HepG2 (cell line): ENCODE results near the gene RPS6KA2. TPM values are rescaled to one million over a fixed set of nuclear protein-coding genes. Genes with fewer than 3 reads are reported as not detected.

ENCODE experiments used
- ATAC-seq: fragments of 200-7000 bp; cut with Tn5 transposase; 3 replicates; pipeline ENCODE4 v1.9.1; 2020; ENCODE audit warnings: mild to moderate bottlenecking, moderate library complexity
- BruUV-seq: library from RNA; stranded (reverse); fragments of 400-500 nt; replicated peaks from 2 replicates; lab custom pipeline; 2021; lab: Mats Ljungman, UMichigan
- CTCF ChIA-PET: fragments of 300-600 bp; formaldehyde crosslinking; extraction: SDS; loops from one replicate; lab custom pipeline; 2021; ENCODE audit warnings: low total read pairs, inconsistent platforms, low intra/inter-chr PET ratio; lab: Yijun Ruan, JAX
- POLR2A ChIA-PET: fragments of 350-600 bp; sonication (Branson Sonifier 250); formaldehyde crosslinking; loops from one replicate; lab custom pipeline; 2020; ENCODE audit warnings: antibody characterized with exemption, inconsistent platforms; lab: Yijun Ruan, JAX
- DNase-seq: peaks from one replicate; pipeline ENCODE4 v3.0.0-alpha.2; 2015; ENCODE audit warnings: low spot score
- FAIRE-seq: peaks from 3 replicates; lab custom pipeline; 2011; peaks lifted over from hg19 to GRCh38; lab: Jason Lieb, UNC
- H2AFZ ChIP-seq: one replicate; pipeline ENCODE4 v1.6.1; 2011; ENCODE audit warnings: low read length, inconsistent platforms
- H3K27ac ChIP-seq: fragments of 300-600 bp; 3 replicates; pipeline ENCODE4 v1.8.0; 2011; ENCODE audit warnings: mixed run types, mild to moderate bottlenecking, mixed read lengths, low read length, inconsistent platforms; ENCODE audit not compliant: insufficient read depth; ENCODE audit errors: extremely low read length
- H3K27me3 ChIP-seq, 2 experiments: fragments of 200-600 bp in 1 of 2; 2 replicates in 1 of 2; 3 replicates in 1 of 2; pipeline versions ENCODE4 v1.6.0 to v1.8.0; 2011; ENCODE audit warnings: low read length in 2 of 2, mild to moderate bottlenecking in 2 of 2, moderate library complexity in 2 of 2, inconsistent platforms in 1 of 2; ENCODE audit not compliant: insufficient read depth in 2 of 2, control insufficient read depth in 1 of 2
- H3K36me3 ChIP-seq, 2 experiments: fragments of 200-600 bp in 1 of 2; replicated peaks in 1 of 2; 2 replicates in 1 of 2; 3 replicates in 1 of 2; pipeline versions ENCODE4 v1.5.1 to v1.8.0; 2011; ENCODE audit warnings: low read length in 2 of 2, inconsistent platforms in 1 of 2; ENCODE audit not compliant: insufficient read depth in 2 of 2, control insufficient read depth in 1 of 2
- H3K4me1 ChIP-seq: 2 replicates; pipeline ENCODE4 v1.5.1; 2012; ENCODE audit warnings: low read length, inconsistent platforms; ENCODE audit not compliant: insufficient read depth
- H3K4me2 ChIP-seq: 2 replicates; pipeline ENCODE4 v1.6.0; 2011; ENCODE audit warnings: low read depth, low read length, inconsistent platforms
- H3K4me3 ChIP-seq, 3 experiments: fragments of 200-600 bp in 1 of 3; sonication (generic), shearing (Covaris generic) in 1 of 3; replicated peaks in 1 of 3; 2 replicates each; pipeline ENCODE4 v1.5.1; 2011 to 2016; ENCODE audit warnings: low read length in 3 of 3, inconsistent platforms in 2 of 3, low read depth in 2 of 3, mild to moderate bottlenecking in 2 of 3, control low read depth in 1 of 3, mixed read lengths in 1 of 3; ENCODE audit not compliant: insufficient read depth in 1 of 3
- H3K79me2 ChIP-seq: one replicate; pipeline ENCODE4 v1.6.1; 2011; ENCODE audit warnings: low read length, inconsistent platforms; ENCODE audit not compliant: insufficient read depth
- H3K9ac ChIP-seq: 2 replicates; pipeline ENCODE4 v1.6.0; 2011; ENCODE audit warnings: mild to moderate bottlenecking, low read depth, low read length, inconsistent platforms; ENCODE audit not compliant: insufficient read depth
- H3K9me3 ChIP-seq: 2 replicates; pipeline ENCODE4 v1.5.1; 2012; ENCODE audit warnings: mild to moderate bottlenecking, low read length
- H4K20me1 ChIP-seq: 2 replicates; pipeline ENCODE4 v1.6.0; 2011; ENCODE audit warnings: inconsistent platforms, mild to moderate bottlenecking, low read length, moderate library complexity; ENCODE audit not compliant: insufficient read depth
- ARHGAP35 ChIP-seq: sonication (generic); formaldehyde crosslinking; IDR thresholded peaks from 2 replicates; pipeline ENCODE4 v1.9.0; 2022; ENCODE audit warnings: mild to moderate bottlenecking, inconsistent platforms, moderate library complexity, missing genetic modification reagents, borderline replicate concordance
- GFI1 ChIP-seq: sonication (generic); formaldehyde crosslinking; IDR thresholded peaks from 2 replicates; pipeline ENCODE4 v1.5.0; 2020; ENCODE audit warnings: missing genetic modification reagents, mild to moderate bottlenecking, borderline replicate concordance
- HNF1A ChIP-seq, 2 experiments: sonication (generic) in 1 of 2; formaldehyde crosslinking in 1 of 2; IDR thresholded peaks; 2 replicates each; pipeline versions ENCODE4 v1.4.0 to v1.6.1; 2016 to 2020; ENCODE audit warnings: borderline replicate concordance in 1 of 2, low read depth in 1 of 2, mild to moderate bottlenecking in 1 of 2, missing genetic modification reagents in 1 of 2
- MXD3 ChIP-seq: IDR thresholded peaks from 2 replicates; pipeline ENCODE4 v1.6.1; 2016; ENCODE audit warnings: mild to moderate bottlenecking, missing biosample characterization, missing genetic modification reagents
- NFRKB ChIP-seq: fragments of 450-650 bp; IDR thresholded peaks from 2 replicates; pipeline ENCODE4 v1.6.1; 2017
- PHF5A ChIP-seq: IDR thresholded peaks from one replicate; pipeline ENCODE4 v1.6.1; 2018; ENCODE audit warnings: low read depth, missing genetic modification reagents; ENCODE audit not compliant: unreplicated experiment
- RFXANK ChIP-seq: IDR thresholded peaks from 2 replicates; pipeline ENCODE4 v1.6.1; 2016
- SRY ChIP-seq: sonication (generic); formaldehyde crosslinking; IDR thresholded peaks from 2 replicates; pipeline ENCODE4 v1.8.0; 2022; ENCODE audit warnings: mild to moderate bottlenecking, missing genetic modification reagents
- TOE1 ChIP-seq: sonication (generic); formaldehyde crosslinking; IDR thresholded peaks from 2 replicates; pipeline ENCODE4 v1.4.0; 2020; ENCODE audit warnings: mild to moderate bottlenecking, missing genetic modification reagents
- ZNF446 ChIP-seq: sonication (generic); formaldehyde crosslinking; IDR thresholded peaks from 2 replicates; pipeline ENCODE4 v1.5.0; 2020; ENCODE audit warnings: mild to moderate bottlenecking, missing genetic modification reagents
- ZNF644 ChIP-seq: IDR thresholded peaks from 2 replicates; pipeline ENCODE4 v1.6.1; 2016; ENCODE audit warnings: low read depth
- ZNF775 ChIP-seq: sonication (generic); formaldehyde crosslinking; IDR thresholded peaks from 2 replicates; pipeline ENCODE4 v1.4.0; 2020; ENCODE audit warnings: missing genetic modification reagents, mild to moderate bottlenecking, moderate library complexity, borderline replicate concordance
- ZNF781 ChIP-seq: sonication (generic); formaldehyde crosslinking; IDR thresholded peaks from 2 replicates; pipeline ENCODE4 v1.5.1; 2020; ENCODE audit warnings: borderline replicate concordance, mild to moderate bottlenecking, missing genetic modification reagents; ENCODE audit errors: not compliant biosample characterization
- ZSCAN25 ChIP-seq: sonication (generic); formaldehyde crosslinking; IDR thresholded peaks from 2 replicates; pipeline ENCODE4 v1.8.0; 2022; ENCODE audit warnings: mild to moderate bottlenecking, missing genetic modification reagents
- WGBS: methylation state at CpG from one replicate; pipeline ENCODE4 v1.1.6; 2017; ENCODE audit warnings: low lambda C conversion rate; 5-methylcytosine and 5-hydroxymethylcytosine counted together
- in situ Hi-C: cut with HindIII; loops from 2 replicates; pipeline ENCODE4 v1.10.0; 2017; ENCODE audit warnings: low pct_unique_long_range_greater_than_20kb; ENCODE audit not compliant: extremely low pct_ligation_motif_present
- intact Hi-C: fragments of 100-400 bp; cut with micrococcal nuclease; formaldehyde crosslinking; loops from one replicate; pipeline ENCODE4 v1.10.0; 2022; ENCODE audit not compliant: unreplicated experiment
- polyA plus RNA-seq, 8 experiments: library from polyadenylated mRNA; depleted of rRNA in 3 of 8; stranded (reverse) in 7 of 8; unstranded in 1 of 8; fragments of >200 nt; fragmentation: Illumina TruSeq in 4 of 8; extraction: Trizol in 4 of 8; gene quantifications; 2 replicates each; pipeline versions ENCODE4 v1.2.1 to v1.2.3, GENCODE V29; 2011 to 2016; ENCODE audit warnings: low read depth in 4 of 8, missing spikeins in 1 of 8, mixed read lengths in 1 of 8; ENCODE audit not compliant: insufficient read depth in 1 of 8
- total RNA-seq, 5 experiments: library from RNA; depleted of rRNA; stranded (reverse); fragments of >200 nt; fragmentation: Illumina TruSeq; extraction: Trizol; gene quantifications; 2 replicates each; pipeline ENCODE4 v1.2.3, GENCODE V29; 2016; ENCODE audit warnings: low read depth in 1 of 5

The RPS6KA2 gene
- total and polyA plus RNA-seq, 2 of the 13 experiments (the other 11 are each of a cell fraction or from before 2014, with no cell fraction given) = 0.22 to 0.38 TPM

- Histone ChIP-seq H3K9ac (no peak overlapping the region), H3K4me1 (no peaks in the 10 kb centered on the region), H3K9me3 (no peaks in the 10 kb centered on the region), H2AFZ (no peak overlapping the region), H3K27ac (no peak overlapping the region), H4K20me1 (no peaks in the 10 kb centered on the region), H3K4me2 (no peak overlapping the region), H3K4me3 (no peak overlapping the region), H3K36me3 (no peaks in the 10 kb centered on the region), H3K27me3 (peaks cover 10 to 50% of the 10 kb centered on the region in 2 experiments), H3K79me2 (no peaks in the 10 kb centered on the region)
- no peak for FAIRE-seq
- in situ Hi-C loops = no loop called here
- TF ChIP-seq GFI1 (CRISPR knock-in tag) (no peak), MXD3 (CRISPR knock-in tag) (no peak), PHF5A (no peak), ZNF644 (CRISPR knock-in tag) (no peak), RFXANK (CRISPR knock-in tag) (no peak), TOE1 (no peak), ZNF781 (CRISPR knock-in tag) (no peak)
- ATAC-seq = no peak
- intact Hi-C loops = no loop called here
- no peak for DNase-seq
- ChIA-PET POLR2A (no interaction called here), CTCF (no interaction called here)
- 39% methylated on average over 13 of the region's 13 CpGs for WGBS
- BruUV-seq = no TSS peak
These were observed 31.8 kb downstream of the RPS6KA2 start for GRCh38 chr6:166595061-166595780.

GRCh38 chr6:166592821-166593220 is 34.2 kb downstream of the RPS6KA2 start:
- no TSS peak for BruUV-seq
- ATAC-seq (no peak), FAIRE-seq (no peak), DNase-seq (no peak)
- intact Hi-C loops (loop anchor here (5.0 kb wide), 1 partner anchor 316 kb away; no protein-coding TSS in a partner anchor), in situ Hi-C loops (no loop called here)
- H3K9ac ChIP-seq = no peak overlapping the region
- no peaks in the 10 kb centered on the region for H3K4me1 ChIP-seq
- no peaks in the 10 kb centered on the region for H3K79me2 ChIP-seq
- WGBS = 22% methylated on average over 9 of the region's 9 CpGs
- no peak overlapping the region for H2AFZ ChIP-seq
- ChIA-PET POLR2A (no interaction called here), CTCF (no interaction called here)
- no peak overlapping the region for H3K4me3 ChIP-seq
- peaks cover 8 to 64% of the 10 kb centered on the region in 2 experiments for H3K27me3 ChIP-seq
- no peaks in the 10 kb centered on the region for H3K36me3 ChIP-seq
- no peak overlapping the region for H3K4me2 ChIP-seq
- H4K20me1 ChIP-seq = no peaks in the 10 kb centered on the region
- H3K27ac ChIP-seq = no peak overlapping the region
- no peaks in the 10 kb centered on the region for H3K9me3 ChIP-seq
- TF ChIP-seq ARHGAP35 (CRISPR knock-in tag) = no peak
- no peak for TF ChIP-seq NFRKB
- TF ChIP-seq ZNF446 (CRISPR knock-in tag) = no peak
- TF ChIP-seq ZNF775 (CRISPR knock-in tag) = no peak
- TF ChIP-seq ZSCAN25 (CRISPR knock-in tag) = no peak
- no peak for TF ChIP-seq SRY (CRISPR knock-in tag)
- no peak for TF ChIP-seq HNF1A (IDR thresholded peaks at IDR 0.05; ENCODE audit: low read depth)
- TF ChIP-seq HNF1A (CRISPR knock-in tag; IDR thresholded peaks at IDR 0.05; ENCODE audit: borderline replicate concordance) = no peak
